Choroid plexus epithelial cell (primary cell): ENCODE measurements around the gene SUPT16H.

Source experiments
- DNase-seq: peaks from one replicate; pipeline ENCODE4 v3.0.0-alpha.2; 2010; ENCODE audit warnings: low read depth
- H3K4me3 ChIP-seq: 2 replicates; pipeline ENCODE4 v1.5.1; 2011; ENCODE audit warnings: low read depth, mild to moderate bottlenecking, control low read depth, low read length, moderate library complexity
- TF ChIP-seq, protein P1 (sequence below): conservative IDR thresholded peaks from 2 replicates; pipeline ENCODE4 v1.5.1; 2011; ENCODE audit warnings: low read depth, mild to moderate bottlenecking, control low read depth, inconsistent platforms, low read length, moderate library complexity

The SUPT16H gene

DNA sequence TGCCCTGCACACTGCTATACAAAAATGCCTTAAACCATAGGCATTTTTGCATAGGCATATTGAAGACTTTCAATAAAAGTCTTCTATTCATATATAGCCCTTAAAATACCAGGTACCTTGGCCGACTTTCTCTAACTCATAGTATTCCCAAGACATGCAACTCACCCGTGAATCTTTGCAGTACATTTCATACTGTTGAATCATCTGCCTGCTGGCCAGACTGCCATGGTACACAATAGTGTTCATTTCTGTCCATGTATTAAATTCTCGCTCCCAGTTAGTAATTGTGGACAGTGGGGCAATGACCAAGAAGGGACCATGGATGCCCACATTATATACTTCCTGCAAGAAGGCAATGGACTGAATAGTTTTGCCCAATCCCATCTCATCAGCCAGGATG, 24.3 kb upstream of the SUPT16H start:
- H3K4me3 ChIP-seq = no peak overlapping the region
- peak; percentile 89 for DNase-seq
- TF ChIP-seq, protein P1, sequence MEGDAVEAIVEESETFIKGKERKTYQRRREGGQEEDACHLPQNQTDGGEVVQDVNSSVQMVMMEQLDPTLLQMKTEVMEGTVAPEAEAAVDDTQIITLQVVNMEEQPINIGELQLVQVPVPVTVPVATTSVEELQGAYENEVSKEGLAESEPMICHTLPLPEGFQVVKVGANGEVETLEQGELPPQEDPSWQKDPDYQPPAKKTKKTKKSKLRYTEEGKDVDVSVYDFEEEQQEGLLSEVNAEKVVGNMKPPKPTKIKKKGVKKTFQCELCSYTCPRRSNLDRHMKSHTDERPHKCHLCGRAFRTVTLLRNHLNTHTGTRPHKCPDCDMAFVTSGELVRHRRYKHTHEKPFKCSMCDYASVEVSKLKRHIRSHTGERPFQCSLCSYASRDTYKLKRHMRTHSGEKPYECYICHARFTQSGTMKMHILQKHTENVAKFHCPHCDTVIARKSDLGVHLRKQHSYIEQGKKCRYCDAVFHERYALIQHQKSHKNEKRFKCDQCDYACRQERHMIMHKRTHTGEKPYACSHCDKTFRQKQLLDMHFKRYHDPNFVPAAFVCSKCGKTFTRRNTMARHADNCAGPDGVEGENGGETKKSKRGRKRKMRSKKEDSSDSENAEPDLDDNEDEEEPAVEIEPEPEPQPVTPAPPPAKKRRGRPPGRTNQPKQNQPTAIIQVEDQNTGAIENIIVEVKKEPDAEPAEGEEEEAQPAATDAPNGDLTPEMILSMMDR = no peak

DNA sequence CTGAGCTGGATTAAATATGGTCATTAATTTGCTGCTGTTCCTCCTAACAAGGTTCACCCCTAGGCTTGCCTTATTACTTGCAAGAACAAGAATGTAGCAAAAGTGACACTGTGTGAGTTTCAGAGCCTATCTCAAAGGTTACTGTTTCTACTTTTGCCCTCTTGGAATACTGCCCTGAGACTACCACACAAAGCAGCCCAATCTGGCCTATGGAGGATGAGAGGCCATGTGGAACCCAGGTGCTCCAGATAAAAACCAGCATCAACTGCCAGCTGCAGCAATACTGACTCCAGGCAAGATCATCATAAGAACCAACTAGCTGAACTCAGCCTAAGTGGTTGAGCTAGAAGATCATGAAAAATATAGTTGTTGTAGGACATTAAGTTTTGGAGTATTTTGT, 22.4 kb upstream of the SUPT16H start:
- TF ChIP-seq, protein P1 = no peak
- H3K4me3 ChIP-seq = no peak overlapping the region
- DNase-seq = no peak

- TF ChIP-seq, protein P1 = no peak
- no peak for DNase-seq
- no peak overlapping the region for H3K4me3 ChIP-seq
Observed at GRCh38 chr14:21405097-21405496, 21.3 kb upstream of the SUPT16H start.

DNA sequence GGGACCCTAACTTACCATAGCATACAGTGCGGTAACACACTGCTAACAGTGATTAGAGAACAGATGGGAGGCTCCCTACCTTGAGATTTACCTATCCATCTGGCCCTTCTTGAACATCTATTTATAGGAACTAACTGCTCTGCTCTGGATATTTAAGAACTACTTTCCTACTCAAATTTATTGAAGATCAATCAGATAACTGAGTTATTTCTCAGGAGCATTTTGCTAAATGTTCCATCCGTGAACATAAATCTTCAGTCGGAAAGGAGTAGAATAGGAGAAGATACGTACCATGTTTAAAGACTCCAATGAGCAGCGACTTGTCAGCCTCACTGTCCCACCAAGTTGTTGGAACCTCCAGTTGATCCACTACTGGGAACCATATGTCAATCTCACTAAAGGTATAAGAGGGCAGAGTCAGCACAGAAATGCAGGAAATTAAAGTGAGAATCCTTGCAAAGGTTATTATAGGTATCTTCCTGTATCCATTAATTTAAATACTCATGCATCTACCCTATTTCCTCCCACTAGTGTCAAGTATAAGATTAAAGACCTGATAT, 15.6 kb upstream of the SUPT16H start:
- TF ChIP-seq, protein P1 = no peak
- no peak for DNase-seq
- no peak overlapping the region for H3K4me3 ChIP-seq

- DNase-seq = no peak
Observed at GRCh38 chr14:21398901-21399300, 15.1 kb upstream of the SUPT16H start.

GRCh38 chr14:21395450-21395849, 11.6 kb upstream of the SUPT16H start:
- H3K4me3 ChIP-seq = no peak overlapping the region
- DNase-seq = no peak
- TF ChIP-seq, protein P1 = no peak

More at GRCh38 chr14:21398901-21399300, 15.1 kb upstream of the SUPT16H start:
- TF ChIP-seq, protein P1 = no peak
- H3K4me3 ChIP-seq = no peak overlapping the region

GRCh38 chr14:21385188-21385904, 1.5 kb upstream of the SUPT16H start:
- TF ChIP-seq, protein P1 = no peak
- no peak for DNase-seq
- H3K4me3 ChIP-seq = no peak overlapping the region
